Hepatocyte (in vitro differentiated cells): ENCODE data around the gene ARMC7. TPM values are rescaled to one million over a fixed set of nuclear protein-coding genes. Genes with fewer than 3 reads are reported as not detected.
A peak's percentile ranks its signal among the peaks of the same experiment; 100 is the strongest.

Experiments
- DNase-seq: peaks from one replicate; pipeline ENCODE4 v3.0.0-alpha.2; 2016; ENCODE audit warnings: low spot score
- H2AFZ ChIP-seq: fragments of 200-600 bp; sonication (generic); 2 replicates; pipeline ENCODE4 v1.6.0; 2016; ENCODE audit warnings: antibody characterized with exemption, mild to moderate bottlenecking
- H3K27ac ChIP-seq: fragments of 200-600 bp; sonication (generic); 2 replicates; pipeline ENCODE4 v1.5.1; 2016; ENCODE audit warnings: mild to moderate bottlenecking
- H3K27me3 ChIP-seq: fragments of 200-600 bp; sonication (generic); 2 replicates; pipeline ENCODE4 v1.6.1; 2016
- H3K36me3 ChIP-seq: fragments of 200-600 bp; sonication (generic); replicated peaks from 2 replicates; pipeline ENCODE4 v1.5.1; 2016; ENCODE audit warnings: low read depth; ENCODE audit not compliant: insufficient read depth
- H3K4me1 ChIP-seq: fragments of 200-600 bp; sonication (generic); 2 replicates; pipeline ENCODE4 v1.5.1; 2016; ENCODE audit warnings: mild to moderate bottlenecking, moderate library complexity; ENCODE audit not compliant: insufficient read depth
- H3K4me2 ChIP-seq: fragments of 200-600 bp; sonication (generic); 2 replicates; pipeline ENCODE4 v1.6.0; 2016
- H3K4me3 ChIP-seq: fragments of 200-600 bp; sonication (generic); 2 replicates; pipeline ENCODE4 v1.5.1; 2016; ENCODE audit warnings: mild to moderate bottlenecking
- H3K79me2 ChIP-seq: fragments of 200-600 bp; sonication (generic); 2 replicates; pipeline ENCODE4 v1.6.0; 2017; ENCODE audit warnings: mild to moderate bottlenecking
- H3K9me2 ChIP-seq: fragments of 200-600 bp; sonication (generic); replicated peaks from 2 replicates; pipeline ENCODE4 v1.6.0; 2017; ENCODE audit warnings: mild to moderate bottlenecking; ENCODE audit not compliant: insufficient read depth
- H3K9me3 ChIP-seq: fragments of 200-600 bp; sonication (generic); 2 replicates; pipeline ENCODE4 v1.5.1; 2016; ENCODE audit warnings: low read depth, mild to moderate bottlenecking
- H4K20me1 ChIP-seq: fragments of 200-600 bp; sonication (generic); 2 replicates; pipeline ENCODE4 v1.6.0; 2016; ENCODE audit warnings: mild to moderate bottlenecking; ENCODE audit not compliant: insufficient read depth, poor library complexity, severe bottlenecking
- EZH2 ChIP-seq: fragments of 200-600 bp; sonication (generic); IDR thresholded peaks from 2 replicates; pipeline ENCODE4 v1.6.1; 2016; ENCODE audit warnings: antibody characterized with exemption, mild to moderate bottlenecking, borderline replicate concordance
- EZH2phosphoT487 ChIP-seq: fragments of 200-600 bp; sonication (generic); IDR thresholded peaks from one replicate; pipeline ENCODE4 v1.6.1; 2018; ENCODE audit warnings: antibody characterized with exemption, mild to moderate bottlenecking, low read depth, moderate library complexity; ENCODE audit not compliant: unreplicated experiment, severe bottlenecking
- WGBS: methylation state at CpG from one replicate; pipeline ENCODE4 v1.1.6; 2016; ENCODE audit warnings: low lambda C conversion rate; ENCODE audit errors: missing lambda C conversion rate; 5-methylcytosine and 5-hydroxymethylcytosine counted together
- polyA plus RNA-seq: library from polyadenylated mRNA; unstranded; fragments of >200 nt; fragmentation: Nextera tagmentation; extraction: Ambion mirVana; gene quantifications from 2 replicates; pipeline ENCODE4 v1.2.1, GENCODE V29; 2016
- total RNA-seq: library from RNA; depleted of rRNA; stranded (reverse); fragments of >200 nt; gene quantifications from 2 replicates; pipeline ENCODE4 v1.2.3, GENCODE V29; 2014
- TF ChIP-seq, protein P1 (sequence below): fragments of 200-600 bp; sonication (generic); IDR thresholded peaks from 2 replicates; pipeline ENCODE4 v1.5.1; 2016; ENCODE audit warnings: antibody characterized with exemption, mild to moderate bottlenecking; ENCODE audit not compliant: poor library complexity

ARMC7 gene
- total and polyA plus RNA-seq, 2 experiments from 2014 or later: 3.5 to 4.0 TPM

DNA sequence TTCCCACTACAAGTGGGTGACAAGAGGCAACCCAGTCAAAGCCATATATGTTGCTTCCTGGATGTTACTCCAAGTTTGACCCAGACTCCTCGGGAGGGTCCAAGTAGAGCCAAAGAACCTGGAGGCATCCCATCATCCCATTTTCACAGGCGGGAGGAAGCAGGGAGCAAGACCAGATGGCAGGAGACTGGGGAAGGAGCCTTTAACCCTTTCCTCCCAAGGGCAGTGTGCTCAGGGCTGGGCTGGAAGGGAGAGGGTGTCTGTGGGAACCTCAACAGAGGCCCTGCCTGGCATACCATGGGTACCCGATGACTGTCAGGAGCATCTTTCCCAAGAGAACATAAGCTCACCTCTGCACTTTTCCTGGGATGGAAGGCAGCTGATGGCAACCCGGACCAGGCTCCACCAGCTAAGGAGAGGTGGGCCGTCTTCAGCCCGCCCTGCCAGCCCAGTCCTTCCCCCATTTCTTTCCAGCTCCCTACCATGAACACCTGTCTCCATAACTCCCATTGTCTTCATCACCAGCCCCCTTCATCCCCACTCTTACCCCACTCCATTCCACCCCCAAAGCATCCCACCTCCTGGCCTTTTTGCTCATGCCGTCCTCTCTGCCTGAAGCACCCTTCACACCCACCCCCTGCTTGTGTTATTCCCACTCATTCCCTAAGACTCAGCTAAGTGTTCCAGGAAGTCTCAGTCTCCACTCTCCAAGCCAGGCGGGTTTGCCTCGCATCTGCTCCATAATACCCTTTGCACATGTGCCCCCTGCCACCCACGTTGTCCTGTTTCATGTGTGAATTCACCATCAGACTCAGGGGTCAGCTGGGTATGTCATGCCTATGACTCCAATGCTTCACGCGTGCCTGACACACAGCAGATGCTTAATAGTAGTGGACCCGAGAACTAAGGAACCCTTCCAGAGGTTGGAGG is 27.9 kb upstream of the ARMC7 start:
- H3K4me2 ChIP-seq: no peak overlapping the region
- no peaks in the 10 kb centered on the region for H3K79me2 ChIP-seq
- 80% methylated on average over 13 of the region's 13 CpGs for WGBS
- H3K27me3 ChIP-seq: no peaks in the 10 kb centered on the region
- no peak overlapping the region for H3K4me3 ChIP-seq
- no peak overlapping the region for H3K27ac ChIP-seq
- TF ChIP-seq, protein P1, sequence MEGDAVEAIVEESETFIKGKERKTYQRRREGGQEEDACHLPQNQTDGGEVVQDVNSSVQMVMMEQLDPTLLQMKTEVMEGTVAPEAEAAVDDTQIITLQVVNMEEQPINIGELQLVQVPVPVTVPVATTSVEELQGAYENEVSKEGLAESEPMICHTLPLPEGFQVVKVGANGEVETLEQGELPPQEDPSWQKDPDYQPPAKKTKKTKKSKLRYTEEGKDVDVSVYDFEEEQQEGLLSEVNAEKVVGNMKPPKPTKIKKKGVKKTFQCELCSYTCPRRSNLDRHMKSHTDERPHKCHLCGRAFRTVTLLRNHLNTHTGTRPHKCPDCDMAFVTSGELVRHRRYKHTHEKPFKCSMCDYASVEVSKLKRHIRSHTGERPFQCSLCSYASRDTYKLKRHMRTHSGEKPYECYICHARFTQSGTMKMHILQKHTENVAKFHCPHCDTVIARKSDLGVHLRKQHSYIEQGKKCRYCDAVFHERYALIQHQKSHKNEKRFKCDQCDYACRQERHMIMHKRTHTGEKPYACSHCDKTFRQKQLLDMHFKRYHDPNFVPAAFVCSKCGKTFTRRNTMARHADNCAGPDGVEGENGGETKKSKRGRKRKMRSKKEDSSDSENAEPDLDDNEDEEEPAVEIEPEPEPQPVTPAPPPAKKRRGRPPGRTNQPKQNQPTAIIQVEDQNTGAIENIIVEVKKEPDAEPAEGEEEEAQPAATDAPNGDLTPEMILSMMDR: no peak
- TF ChIP-seq EZH2phosphoT487 (no peak), EZH2 (no peak)
- H4K20me1 ChIP-seq: no peaks in the 10 kb centered on the region
- no peak overlapping the region for H2AFZ ChIP-seq
- peak; percentile 4 for DNase-seq
- no peaks in the 10 kb centered on the region for H3K36me3 ChIP-seq
- no peaks in the 10 kb centered on the region for H3K9me3 ChIP-seq
- no peaks in the 10 kb centered on the region for H3K9me2 ChIP-seq
- peaks cover 31% of the 10 kb centered on the region for H3K4me1 ChIP-seq

DNA sequence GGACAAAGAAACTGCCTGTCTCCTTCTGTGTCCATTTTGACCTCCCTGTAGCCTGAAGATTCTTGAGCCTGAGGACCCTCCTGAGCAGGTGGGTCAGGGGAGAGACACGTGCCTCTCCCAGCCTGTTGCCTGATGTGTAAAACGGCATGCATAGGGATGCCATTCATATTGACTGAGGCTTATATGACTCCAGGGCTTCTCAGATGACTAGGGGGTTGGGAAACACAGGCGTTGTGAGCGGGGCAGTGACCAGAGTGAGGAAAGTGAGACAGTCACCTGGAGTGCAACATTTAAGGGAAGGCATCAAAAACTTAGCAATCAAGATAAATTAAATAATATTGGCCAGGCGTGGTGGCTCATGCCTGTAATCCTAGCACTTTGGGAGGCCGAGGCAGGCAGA is 27.1 kb upstream of the ARMC7 start:
- no peaks in the 10 kb centered on the region for H3K9me2 ChIP-seq
- no peaks in the 10 kb centered on the region for H3K27me3 ChIP-seq
- no peaks in the 10 kb centered on the region for H3K36me3 ChIP-seq
- H3K4me3 ChIP-seq: no peak overlapping the region
- H4K20me1 ChIP-seq: no peaks in the 10 kb centered on the region
- no peak overlapping the region for H2AFZ ChIP-seq
- DNase-seq: no peak
- H3K4me1 ChIP-seq: peaks cover 34% of the 10 kb centered on the region
- no peak overlapping the region for H3K27ac ChIP-seq
- 65% methylated on average over 6 of the region's 6 CpGs for WGBS
- no peaks in the 10 kb centered on the region for H3K79me2 ChIP-seq
- H3K4me2 ChIP-seq: no peak overlapping the region
- no peaks in the 10 kb centered on the region for H3K9me3 ChIP-seq
- TF ChIP-seq, protein P1: no peak
- TF ChIP-seq EZH2phosphoT487 (no peak), EZH2 (no peak)

- H3K4me2 ChIP-seq: no peak overlapping the region
- WGBS: 74% methylated on average over 14 of the region's 14 CpGs
- H3K9me3 ChIP-seq: no peaks in the 10 kb centered on the region
- H3K4me3 ChIP-seq: no peak overlapping the region
- peak; percentile 67 for DNase-seq
- no peak for TF ChIP-seq EZH2
- TF ChIP-seq EZH2phosphoT487: no peak
- TF ChIP-seq, protein P1: no peak
- no peak overlapping the region for H3K27ac ChIP-seq
- H3K36me3 ChIP-seq: no peaks in the 10 kb centered on the region
- H3K27me3 ChIP-seq: no peaks in the 10 kb centered on the region
- no peaks in the 10 kb centered on the region for H4K20me1 ChIP-seq
- H3K4me1 ChIP-seq: peaks cover 29% of the 10 kb centered on the region
- peaks cover 10% of the 10 kb centered on the region for H3K79me2 ChIP-seq
- H3K9me2 ChIP-seq: no peaks in the 10 kb centered on the region
- no peak overlapping the region for H2AFZ ChIP-seq
Measured at GRCh38 chr17:75084039-75084660, 25.6 kb upstream of the ARMC7 start.
